PFSK-1 (cell line): Measurements from ENCODE around the gene CIAO2B.

ENCODE experiments used
- SIN3A ChIP-seq: IDR thresholded peaks from 2 replicates; pipeline ENCODE4 v1.6.1; 2012; ENCODE audit warnings: mild to moderate bottlenecking, low read length, moderate library complexity, borderline replicate concordance; ENCODE audit not compliant: insufficient read depth
- TF ChIP-seq, protein P1 (sequence below), 2 experiments: IDR thresholded peaks; 2 replicates each; pipeline versions ENCODE4 v1.6.1 to v1.8.0; 2011 to 2012; ENCODE audit warnings: low read depth in 2 of 2, low read length in 2 of 2, control low read depth in 1 of 2, inconsistent platforms in 1 of 2, mild to moderate bottlenecking in 1 of 2, moderate library complexity in 1 of 2; ENCODE audit not compliant: insufficient read depth in 1 of 2

DNA sequence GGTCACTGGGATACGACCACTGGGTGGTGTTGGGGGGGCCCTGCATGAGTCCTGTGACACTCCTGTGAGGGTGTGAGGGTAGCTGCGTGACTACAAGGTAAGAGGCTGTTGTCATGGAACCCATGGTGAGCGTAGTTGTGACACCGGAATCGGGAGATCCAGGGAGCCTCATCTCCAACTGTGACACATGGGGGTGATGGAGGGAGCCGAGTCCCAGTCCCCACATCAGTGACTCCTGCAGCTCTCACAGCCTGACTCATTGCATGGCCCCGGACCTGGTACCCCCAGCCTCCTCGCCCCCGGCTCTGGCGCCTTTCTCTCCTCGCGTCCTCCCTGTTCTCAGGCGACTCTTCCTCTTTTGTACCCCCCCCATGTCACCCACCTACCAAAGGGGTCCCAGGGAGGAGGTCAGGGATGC lies 29.8 kb downstream of the CIAO2B start:
- TF ChIP-seq, protein P1, sequence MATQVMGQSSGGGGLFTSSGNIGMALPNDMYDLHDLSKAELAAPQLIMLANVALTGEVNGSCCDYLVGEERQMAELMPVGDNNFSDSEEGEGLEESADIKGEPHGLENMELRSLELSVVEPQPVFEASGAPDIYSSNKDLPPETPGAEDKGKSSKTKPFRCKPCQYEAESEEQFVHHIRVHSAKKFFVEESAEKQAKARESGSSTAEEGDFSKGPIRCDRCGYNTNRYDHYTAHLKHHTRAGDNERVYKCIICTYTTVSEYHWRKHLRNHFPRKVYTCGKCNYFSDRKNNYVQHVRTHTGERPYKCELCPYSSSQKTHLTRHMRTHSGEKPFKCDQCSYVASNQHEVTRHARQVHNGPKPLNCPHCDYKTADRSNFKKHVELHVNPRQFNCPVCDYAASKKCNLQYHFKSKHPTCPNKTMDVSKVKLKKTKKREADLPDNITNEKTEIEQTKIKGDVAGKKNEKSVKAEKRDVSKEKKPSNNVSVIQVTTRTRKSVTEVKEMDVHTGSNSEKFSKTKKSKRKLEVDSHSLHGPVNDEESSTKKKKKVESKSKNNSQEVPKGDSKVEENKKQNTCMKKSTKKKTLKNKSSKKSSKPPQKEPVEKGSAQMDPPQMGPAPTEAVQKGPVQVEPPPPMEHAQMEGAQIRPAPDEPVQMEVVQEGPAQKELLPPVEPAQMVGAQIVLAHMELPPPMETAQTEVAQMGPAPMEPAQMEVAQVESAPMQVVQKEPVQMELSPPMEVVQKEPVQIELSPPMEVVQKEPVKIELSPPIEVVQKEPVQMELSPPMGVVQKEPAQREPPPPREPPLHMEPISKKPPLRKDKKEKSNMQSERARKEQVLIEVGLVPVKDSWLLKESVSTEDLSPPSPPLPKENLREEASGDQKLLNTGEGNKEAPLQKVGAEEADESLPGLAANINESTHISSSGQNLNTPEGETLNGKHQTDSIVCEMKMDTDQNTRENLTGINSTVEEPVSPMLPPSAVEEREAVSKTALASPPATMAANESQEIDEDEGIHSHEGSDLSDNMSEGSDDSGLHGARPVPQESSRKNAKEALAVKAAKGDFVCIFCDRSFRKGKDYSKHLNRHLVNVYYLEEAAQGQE (IDR thresholded peaks at IDR 0.05; ENCODE audit: insufficient read depth in 1 of 2, low read depth in 2 of 2, low read length in 2 of 2): no peak
- TF ChIP-seq SIN3A: no peak
